Heart right ventricle (tissue), 16 donors: ENCODE results near the gene PAN2. TPM values are rescaled to one million over a fixed set of nuclear protein-coding genes. Genes with fewer than 3 reads are reported as not detected.

ENCODE experiments used
- ATAC-seq, 8 donors: fragments of 200-7000 bp; cut with Tn5 transposase; one replicate each; pipeline ENCODE4 v1.9.1; 2020; ENCODE audit warnings: mild to moderate bottlenecking in 8 of 8, moderate library complexity in 8 of 8, moderate number of reproducible peaks in 1 of 8
- DNase-seq, 2 donors: peaks; one replicate each; pipeline ENCODE4 v3.0.0-alpha.2; 2020
- H3K27ac ChIP-seq, 10 donors: fragments of 200-600 bp; sonication (generic) in 2 of 10; one replicate each; pipeline versions ENCODE4 v1.5.0 to v1.8.0; 2020 to 2022; ENCODE audit warnings: mild to moderate bottlenecking in 3 of 10
- H3K27me3 ChIP-seq, 7 donors: fragments of 200-600 bp; one replicate each; pipeline ENCODE4 v1.8.0; 2021 to 2022; ENCODE audit warnings: mild to moderate bottlenecking in 2 of 7
- H3K36me3 ChIP-seq, 9 donors: fragments of 200-600 bp; sonication (generic) in 1 of 9; one replicate each; pipeline versions ENCODE4 v1.5.0 to v1.8.0; 2020 to 2022; ENCODE audit warnings: mild to moderate bottlenecking in 2 of 9
- H3K4me1 ChIP-seq, 9 donors: fragments of 200-600 bp; sonication (generic) in 1 of 9; one replicate each; pipeline versions ENCODE4 v1.5.0 to v1.8.0; 2020 to 2022; ENCODE audit warnings: mild to moderate bottlenecking in 4 of 9
- H3K4me3 ChIP-seq, 10 donors: fragments of 200-600 bp; sonication (generic) in 2 of 10; one replicate each; pipeline versions ENCODE4 v1.5.0 to v1.8.0; 2020 to 2022; ENCODE audit warnings: mild to moderate bottlenecking in 7 of 10, moderate library complexity in 2 of 10
- H3K9me3 ChIP-seq, 11 donors: fragments of 200-600 bp in 10 of 11; sonication (generic) in 2 of 11; one replicate each; pipeline versions ENCODE4 v1.5.0 to v1.8.0; 2013 to 2022; ENCODE audit warnings: mild to moderate bottlenecking in 2 of 11, control low read depth in 1 of 11, moderate library complexity in 1 of 11
- WGBS, 2 donors: extraction: QIAGEN DNeasy Blood & Tissue Kit; methylation state at CpG; one replicate each; pipeline ENCODE4 v1.1.7; 2013; ENCODE audit warnings: inconsistent platforms in 1 of 2; 5-methylcytosine and 5-hydroxymethylcytosine counted together
- intact Hi-C, 10 donors: fragments of 100-400 bp; cut with DNase I; formaldehyde crosslinking; loops; one replicate each; pipeline versions ENCODE4 v1.11.1 to v1.14.2; 2022
- polyA plus RNA-seq, 2 donors: library from polyadenylated mRNA; stranded (reverse); fragments of 200-250 nt; gene quantifications; one replicate each; pipeline ENCODE4 v1.2.3, GENCODE V29; 2013
- total RNA-seq, 10 donors: library from RNA; stranded (reverse); fragmentation: NEBNext Ultra II Directional in 3 of 10; extraction: Animal tissue kit (Norgen Biotek cat#: 25700) in 3 of 10; gene quantifications; one replicate each; pipeline versions ENCODE4 v1.2.1 to v1.2.4, GENCODE V29; 2021 to 2023
- TF ChIP-seq, protein P1 (sequence below), 9 donors: fragments of 200-600 bp; sonication (generic) in 2 of 9; IDR thresholded peaks; one replicate each; pipeline versions ENCODE4 v1.5.0 to v1.8.0; 2021 to 2022; ENCODE audit warnings: antibody characterized with exemption in 9 of 9, mild to moderate bottlenecking in 5 of 9, moderate library complexity in 1 of 9
- donor health status: Arrhythmogenic right ventricular cardiomyopathy.
- donor health status: ischemic (EF 13 %, LVEDD 7.1; RV severe dilation, severe dysfunction).
- donor health status: healthy with polysubstance abuse.
- donor health status: DM: no; HTN: yes; CAD: no.
- donor health status: DM: no; HTN: no; CAD: no.
- donor health status: ischemic (EF 25% LVEDD 6.9; RV normal size, moderate dysfunction).
- donor health status: ischemic (EF 25% LVEDD 5.7; RV mildly dilated, moderate dysfunction).
- donor health status: healthy.
- donor health status: DM: yes; HTN: yes; CAD: no.
- donor health status: Ischemic cardiomyopathy.
- donor health status: ischemic (EF 35%, LVEDD 5.7; RV mildly dilated, moderate dysfunction).
- donor health status: nonischemic (EF 11% LVEDD 7.7; RV severe dilation, severe dysfunction).
- donor health status: DM: yes; HTN: yes; CAD: no.
- donor health status: PGD.
- donor health status: ischemic (EF 29% LVEDD 5.4; RV normal size, mild dysfunction).
- donor health status: nonischemic (EF 23%, LVEDD 6.1; RV moderate dilation, normal function).

PAN2 gene
- total and polyA plus RNA-seq, 12 donors = 20.6 to 85.3 (median 38.1) TPM

DNA sequence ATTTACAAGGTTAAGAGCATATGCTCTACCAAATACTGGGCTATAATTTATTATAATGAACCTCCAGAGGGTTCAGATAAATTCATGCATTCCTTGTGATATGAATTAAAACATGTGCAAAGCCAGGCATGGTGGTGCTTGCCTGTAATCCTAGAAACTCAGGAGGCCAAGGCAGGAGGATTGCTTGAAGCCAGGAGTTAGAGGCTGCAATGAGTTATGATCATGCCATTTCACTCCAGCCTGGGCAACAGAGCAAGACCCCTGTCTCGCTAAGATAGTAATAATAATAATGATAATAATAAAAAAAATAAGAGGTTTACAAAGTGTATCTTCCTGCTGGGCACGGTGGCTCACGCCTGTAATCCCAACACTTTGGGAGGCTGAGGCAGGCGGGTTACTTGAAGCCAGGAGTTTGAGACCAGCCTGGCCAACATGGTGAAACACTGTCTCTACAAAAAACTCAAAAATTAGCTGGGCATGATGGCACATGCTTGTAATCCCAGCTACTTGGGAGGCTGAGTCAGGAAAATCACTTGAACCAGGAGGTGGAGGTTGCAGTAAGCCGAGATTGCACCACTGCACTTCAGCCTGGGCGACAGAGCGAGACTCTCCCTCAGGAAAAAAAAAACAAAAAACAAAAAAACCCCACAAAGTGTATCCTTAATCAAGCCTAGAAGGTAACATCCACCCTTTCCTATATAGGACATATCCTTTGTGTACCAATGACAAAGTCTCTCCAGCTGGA, 26.4 kb downstream of the PAN2 start:
- no peaks in the 10 kb centered on the region for H3K9me3 ChIP-seq
- TF ChIP-seq, protein P1, sequence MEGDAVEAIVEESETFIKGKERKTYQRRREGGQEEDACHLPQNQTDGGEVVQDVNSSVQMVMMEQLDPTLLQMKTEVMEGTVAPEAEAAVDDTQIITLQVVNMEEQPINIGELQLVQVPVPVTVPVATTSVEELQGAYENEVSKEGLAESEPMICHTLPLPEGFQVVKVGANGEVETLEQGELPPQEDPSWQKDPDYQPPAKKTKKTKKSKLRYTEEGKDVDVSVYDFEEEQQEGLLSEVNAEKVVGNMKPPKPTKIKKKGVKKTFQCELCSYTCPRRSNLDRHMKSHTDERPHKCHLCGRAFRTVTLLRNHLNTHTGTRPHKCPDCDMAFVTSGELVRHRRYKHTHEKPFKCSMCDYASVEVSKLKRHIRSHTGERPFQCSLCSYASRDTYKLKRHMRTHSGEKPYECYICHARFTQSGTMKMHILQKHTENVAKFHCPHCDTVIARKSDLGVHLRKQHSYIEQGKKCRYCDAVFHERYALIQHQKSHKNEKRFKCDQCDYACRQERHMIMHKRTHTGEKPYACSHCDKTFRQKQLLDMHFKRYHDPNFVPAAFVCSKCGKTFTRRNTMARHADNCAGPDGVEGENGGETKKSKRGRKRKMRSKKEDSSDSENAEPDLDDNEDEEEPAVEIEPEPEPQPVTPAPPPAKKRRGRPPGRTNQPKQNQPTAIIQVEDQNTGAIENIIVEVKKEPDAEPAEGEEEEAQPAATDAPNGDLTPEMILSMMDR (IDR thresholded peaks at IDR 0.05) = no peak
- H3K4me3 ChIP-seq = no peak overlapping the region
- 96 to 99% methylated on average over 7 of the region's 7 CpGs for WGBS, 2 donors
- H3K27me3 ChIP-seq = no peaks in the 10 kb centered on the region
- no peak for DNase-seq
- intact Hi-C loops = no loop called here
- peaks cover 0 to 9% (median 5%) of the 10 kb centered on the region in 9 donors for H3K4me1 ChIP-seq
- no peak overlapping the region for H3K27ac ChIP-seq
- no peak for ATAC-seq
- peaks cover 0 to 93% (median 22%) of the 10 kb centered on the region in 9 donors for H3K36me3 ChIP-seq

DNA sequence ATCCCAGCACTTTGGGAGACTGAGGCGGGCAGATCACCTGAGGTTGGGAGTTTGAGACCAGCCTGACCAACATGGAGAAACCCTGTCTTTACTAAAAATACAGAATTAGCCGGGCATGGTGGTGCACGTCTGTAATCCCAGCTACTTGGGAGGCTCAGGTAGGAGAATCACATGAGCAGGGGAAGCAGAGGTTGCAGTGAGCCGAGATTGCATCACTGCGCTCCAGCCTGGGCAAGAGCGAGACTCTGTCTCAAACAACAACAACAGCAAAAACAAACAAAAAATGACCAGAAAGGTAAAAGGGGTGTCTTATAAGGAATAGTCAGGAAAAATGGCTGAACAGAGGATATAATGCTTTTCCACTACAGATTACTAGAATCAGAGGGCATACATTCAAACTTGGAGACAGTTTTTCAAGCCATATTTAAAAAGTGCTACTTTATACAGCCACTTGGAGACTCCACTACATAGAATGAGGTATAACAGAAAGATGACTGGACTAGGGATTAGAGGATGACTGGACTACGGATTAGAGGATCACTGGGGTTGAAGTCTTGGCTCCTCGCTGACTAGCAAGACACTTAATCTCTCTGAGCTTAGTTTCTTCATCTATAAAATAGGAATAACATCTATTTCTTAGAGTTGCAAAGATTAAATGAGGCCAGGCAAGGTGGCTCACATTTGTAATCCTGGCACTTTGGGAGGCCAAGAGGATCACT, 28.8 kb downstream of the PAN2 start:
- Histone ChIP-seq H3K27me3 (no peaks in the 10 kb centered on the region), H3K4me1 (peaks cover 8 to 27% (median 23%) of the 10 kb centered on the region in 9 donors), H3K4me3 (no peak overlapping the region), H3K36me3 (peaks cover 0 to 70% (median 20%) of the 10 kb centered on the region in 9 donors), H3K9me3 (no peaks in the 10 kb centered on the region), H3K27ac (no peak overlapping the region)
- 92 to 93% methylated on average over 8 of the region's 8 CpGs for WGBS, 2 donors
- DNase-seq (no peak), ATAC-seq (no peak)
- TF ChIP-seq, protein P1 (IDR thresholded peaks at IDR 0.05) = no peak
- intact Hi-C loops = no loop called here

DNA sequence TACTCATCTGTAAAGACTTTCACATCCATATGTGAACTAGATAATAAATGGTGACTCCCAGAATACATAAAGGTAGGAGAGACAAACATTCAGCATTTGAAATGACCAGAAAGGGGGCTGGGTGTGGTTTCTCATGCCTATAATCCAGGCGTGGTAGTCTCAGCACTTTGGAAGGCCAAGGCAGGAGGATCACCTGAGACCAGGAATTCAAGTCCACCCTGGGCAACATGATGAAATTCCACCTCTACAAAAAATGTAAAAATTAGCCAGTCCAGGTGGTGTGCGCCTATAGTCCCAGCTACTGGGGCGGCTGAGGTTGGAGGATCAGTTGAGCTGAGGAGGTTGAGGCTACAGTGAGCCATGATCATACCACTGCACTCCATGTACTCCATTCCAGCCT, 29.5 kb downstream of the PAN2 start:
- H3K27ac ChIP-seq = no peak overlapping the region
- H3K4me3 ChIP-seq = no peak overlapping the region
- intact Hi-C loops = no loop called here
- peaks cover 8 to 31% (median 24%) of the 10 kb centered on the region in 9 donors for H3K4me1 ChIP-seq
- H3K9me3 ChIP-seq = no peaks in the 10 kb centered on the region
- TF ChIP-seq, protein P1 (IDR thresholded peaks at IDR 0.05) = no peak
- H3K36me3 ChIP-seq = peaks cover 0 to 62% (median 20%) of the 10 kb centered on the region in 9 donors
- ATAC-seq (no peak), DNase-seq (no peak)
- 96 to 99% methylated on average over 3 of the region's 3 CpGs for WGBS, 2 donors
- no peaks in the 10 kb centered on the region for H3K27me3 ChIP-seq

DNA sequence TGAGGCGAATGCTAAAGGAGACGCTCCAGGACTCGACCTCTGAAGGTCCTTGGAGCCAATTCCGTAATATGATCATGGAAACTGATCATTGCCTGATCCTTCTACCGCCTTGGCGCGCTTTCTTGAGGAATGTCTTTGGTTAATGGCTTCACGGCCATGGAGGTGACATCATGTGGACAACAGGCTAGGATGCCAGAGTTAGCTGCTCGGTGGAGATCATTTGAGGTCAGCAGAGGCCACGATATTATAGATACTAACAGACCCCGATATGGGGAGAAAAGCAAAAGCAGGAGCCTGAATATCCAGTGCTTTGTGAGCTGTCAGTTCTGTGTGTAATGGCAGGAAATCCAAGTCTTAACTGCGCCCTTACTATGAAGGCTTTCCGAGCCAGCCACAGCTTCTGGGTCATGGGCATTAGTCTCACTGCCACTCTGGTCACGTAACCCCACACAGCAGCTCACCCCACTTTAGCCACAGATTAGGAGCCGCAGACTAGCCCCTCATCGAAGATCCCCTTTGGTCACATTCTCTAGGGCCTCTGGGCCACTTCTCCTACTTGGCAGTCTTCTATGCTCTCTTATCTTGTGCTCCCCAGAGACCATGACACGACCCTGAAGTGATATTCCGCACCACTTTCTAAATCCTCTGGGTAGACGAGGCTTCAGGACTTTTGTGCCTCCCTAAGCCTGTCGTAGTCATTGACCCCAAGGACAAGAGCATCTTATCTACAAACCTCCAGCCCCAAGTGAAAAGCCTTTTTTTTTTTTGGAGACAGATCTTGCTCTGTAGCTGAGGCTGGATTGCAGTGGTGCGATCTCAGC, 32.9 kb downstream of the PAN2 start:
- intact Hi-C loops = loop anchor here in 2 of 10 donors (2.0 kb wide), 2 partner anchors 16 to 34 kb away; partner anchors contain the start of gene COQ10A (in 2 of the 2)
- ATAC-seq = peak; percentile 3 to 29 (median 18)

More for the DNA sequence above, 32.9 kb downstream of the PAN2 start:
- Histone ChIP-seq H3K36me3 (peaks cover 0 to 56% (median 4%) of the 10 kb centered on the region in 9 donors), H3K4me1 (peaks cover 19 to 66% (median 57%) of the 10 kb centered on the region in 9 donors), H3K27me3 (no peaks in the 10 kb centered on the region), H3K4me3 (peak overlapping the region; percentile 23 to 99 (median 84)), H3K27ac (peak overlapping the region; percentile 87 to 100 (median 96)), H3K9me3 (no peaks in the 10 kb centered on the region)
- DNase-seq = no peak
- TF ChIP-seq, protein P1 (IDR thresholded peaks at IDR 0.05) = no peak
- WGBS, 2 donors = 23 to 27% methylated on average over 21 of the region's 21 CpGs
